Stimulated activated CD4-positive, alpha-beta T cell treated with anti-CD3 and anti-CD28 coated beads, TNF-alpha, amount 100 ng/mL, for 48 hours (primary cell): ENCODE data around the gene LRRC73.
A peak's percentile ranks its signal among the peaks of the same experiment; 100 is the strongest.
"Not testable (repeated sequence)": the region's sequence is repeated elsewhere in the genome, so short reads cannot be mapped to it uniquely, and the experiment has no call there.

Experiments used
- DNase-seq, 3 donors: peaks; one replicate each; pipeline ENCODE4 v3.0.0-alpha.2; 2020; ENCODE audit warnings: low read depth in 3 of 3

LRRC73 gene

GRCh38 chr6:43492673-43493072 lies 17.5 kb downstream of the LRRC73 start:
- DNase-seq, result no peak

GRCh38 chr6:43491750-43492661 lies 18.1 kb downstream of the LRRC73 start:
- no peak for DNase-seq

- DNase-seq, result no peak
These were observed 19.6 kb downstream of the LRRC73 start for GRCh38 chr6:43490523-43490939.

GRCh38 chr6:43489277-43490072 lies 20.7 kb downstream of the LRRC73 start:
- no peak for DNase-seq

GRCh38 chr6:43488667-43489276 lies 21.4 kb downstream of the LRRC73 start:
- no peak for DNase-seq

- no peak for DNase-seq
These were observed 28.4 kb downstream of the LRRC73 start for GRCh38 chr6:43481591-43482236.

GRCh38 chr6:43481075-43481474 lies 29.1 kb downstream of the LRRC73 start:
- peak in 1 of 3 donors; percentile 15 for DNase-seq

- no peak for DNase-seq
These were observed 32.2 kb downstream of the LRRC73 start for GRCh38 chr6:43478008-43478372.

- peak; percentile 93 to 99 (median 93) for DNase-seq
These were observed 32.7 kb downstream of the LRRC73 start, which contains the start of gene TJAP1 for GRCh38 chr6:43477235-43478007. Gene TJAP1, plus strand, starts transcription at chr6:43477570. Its CDS starts 21,432 bp downstream, at chr6:43499002.

GRCh38 chr6:43476746-43477145 lies 33.4 kb downstream of the LRRC73 start:
- DNase-seq, result no peak

- DNase-seq, result no peak
These were observed 34.6 kb downstream of the LRRC73 start for GRCh38 chr6:43475516-43475915.

- no peak for DNase-seq
These were observed 37.6 kb downstream of the LRRC73 start for GRCh38 chr6:43472515-43472914.

- no peak for DNase-seq
These were observed 38.7 kb downstream of the LRRC73 start for GRCh38 chr6:43471399-43471798.

- no peak for DNase-seq
These were observed 40.2 kb downstream of the LRRC73 start for GRCh38 chr6:43469947-43470346.

GRCh38 chr6:43468748-43469681 lies 41.1 kb downstream of the LRRC73 start:
- DNase-seq, result no peak

GRCh38 chr6:43468240-43468639 lies 41.9 kb downstream of the LRRC73 start:
- DNase-seq, result no peak

GRCh38 chr6:43467752-43468151 lies 42.4 kb downstream of the LRRC73 start:
- DNase-seq, result no peak

GRCh38 chr6:43467265-43467664 lies 42.9 kb downstream of the LRRC73 start:
- DNase-seq, result not testable (repeated sequence)

- DNase-seq, result no peak
These were observed 44.2 kb downstream of the LRRC73 start for GRCh38 chr6:43465948-43466347.

GRCh38 chr6:43464337-43464736 lies 45.8 kb downstream of the LRRC73 start:
- DNase-seq, result no peak
